Measurements from ENCODE around the gene PCYT2.

GRCh38 chr17:81921996-81922565, 10.9 kb upstream of the PCYT2 start:
- no peak for TF ChIP-seq REST (IDR thresholded peaks at IDR 0.05; ENCODE audit: low read depth)
- no peak for TF ChIP-seq TCF12 (IDR thresholded peaks at IDR 0.05; ENCODE audit: low read depth)
- TF ChIP-seq EP300 (IDR thresholded peaks at IDR 0.05; ENCODE audit: borderline replicate concordance), result no peak
- no peak for TF ChIP-seq YY1 (IDR thresholded peaks at IDR 0.05; ENCODE audit: low read depth)
- TF ChIP-seq CEBPB (IDR thresholded peaks at IDR 0.05), result no peak
- TF ChIP-seq RAD21 (IDR thresholded peaks at IDR 0.05; ENCODE audit: low read depth), result no peak
- no peak for TF ChIP-seq FOXM1 (IDR thresholded peaks at IDR 0.05; ENCODE audit: borderline replicate concordance, low read depth)
- TF ChIP-seq USF1 (IDR thresholded peaks at IDR 0.05), result no peak
- no peak for TF ChIP-seq TEAD4 (IDR thresholded peaks at IDR 0.05)
- no peak for TF ChIP-seq TAF1 (IDR thresholded peaks at IDR 0.05; ENCODE audit: low read depth)
- TF ChIP-seq ZBTB7A (IDR thresholded peaks at IDR 0.05; ENCODE audit: low read depth), result no peak
- TF ChIP-seq NFIC (IDR thresholded peaks at IDR 0.05), result no peak

All from Ishikawa (cell line).